Stimulated activated CD8-positive, alpha-beta memory T cell treated with anti-CD3 and anti-CD28 coated beads, Interleukin-15, amount 100 ng/mL, for 48 hours (primary cell): ENCODE results near the gene SLC12A2.

ENCODE experiments used
- DNase-seq, 2 donors: peaks; one replicate each; pipeline ENCODE4 v3.0.0-alpha.2; 2020; ENCODE audit warnings: low read depth in 2 of 2

Gene SLC12A2

DNA sequence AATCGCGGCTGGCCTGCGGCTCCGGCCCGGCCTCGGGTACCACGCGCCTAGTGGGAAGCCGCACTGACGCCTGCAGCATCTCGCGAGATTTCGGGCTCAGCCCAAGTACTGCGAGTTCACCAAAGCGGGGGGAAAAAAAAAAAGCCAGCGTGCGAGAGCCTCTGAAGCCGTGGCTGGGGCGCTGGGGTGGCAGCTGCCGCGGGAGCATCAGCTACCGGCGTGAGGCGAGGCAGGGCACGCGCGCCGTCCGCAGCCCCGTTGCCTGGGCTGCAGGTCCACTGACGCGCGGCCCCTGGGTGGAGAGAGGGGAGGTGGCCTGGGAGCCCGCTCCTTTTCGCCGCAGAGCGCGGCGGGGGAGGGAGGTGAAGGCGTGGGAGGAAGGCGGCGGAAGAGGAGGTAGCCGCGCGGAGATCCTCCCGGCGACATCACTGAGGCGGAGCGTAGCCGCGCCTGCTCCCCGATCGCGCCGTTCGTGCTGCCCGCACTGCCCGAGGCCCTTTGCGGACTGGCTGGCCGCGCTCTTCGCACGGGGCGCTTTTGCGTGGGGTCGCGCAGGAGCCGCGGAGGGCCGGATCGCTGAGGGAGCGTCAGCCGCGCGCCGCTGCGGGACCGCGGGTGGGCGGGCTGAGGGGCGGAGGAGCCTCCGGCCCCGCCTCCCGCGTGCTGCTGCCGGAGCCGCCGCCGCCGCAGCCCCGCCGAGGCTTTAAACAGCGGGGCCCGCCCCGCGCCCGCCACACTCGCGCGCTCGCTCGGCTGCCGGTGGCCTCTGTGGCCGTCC, at the start of gene SLC12A2:
TSS of gene SLC12A2 (plus strand) at position 734 of the 778 bp plus-strand sequence. CDS start 189 bp downstream, outside the sequence.
- DNase-seq = peak; percentile 82 to 84

DNA sequence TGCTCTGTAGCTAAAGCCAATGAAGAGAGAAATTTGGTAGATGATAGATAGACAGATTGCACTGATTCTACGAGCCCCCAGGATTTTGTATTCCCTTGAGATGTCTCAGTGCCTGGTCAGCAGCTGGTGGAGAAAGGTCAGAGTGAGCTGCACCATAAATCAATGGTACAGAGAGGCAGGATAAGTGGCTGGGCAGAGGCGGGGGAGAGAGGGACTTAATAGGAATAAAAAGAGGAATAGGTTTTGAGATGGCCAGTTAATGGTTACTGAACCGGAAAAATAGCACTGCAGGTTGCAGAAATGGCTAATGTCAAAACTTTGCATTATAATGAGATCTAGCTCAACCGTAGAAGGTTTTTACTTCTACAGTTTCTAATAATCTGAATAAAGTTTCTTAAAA, 47.9 kb upstream of the SLC12A2 start:
- no peak for DNase-seq

DNA sequence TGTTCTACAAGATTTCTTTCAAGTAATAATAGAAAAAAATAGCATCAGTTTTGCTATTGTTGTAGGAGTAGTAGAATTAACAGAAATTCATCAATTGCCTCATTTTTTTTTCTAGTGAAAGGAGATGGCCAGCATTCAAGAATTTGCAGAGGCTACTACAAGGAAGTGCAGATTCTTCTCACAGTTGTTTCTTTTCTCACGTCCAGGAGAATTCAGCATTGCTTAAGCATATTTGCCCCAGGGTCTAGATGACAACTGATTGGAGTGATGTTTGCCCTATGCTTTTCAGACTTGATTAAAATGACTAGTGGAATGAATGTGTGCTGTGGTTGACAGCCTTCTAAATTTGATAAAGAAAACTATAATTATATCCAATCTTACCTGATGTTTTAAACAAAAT, 46.6 kb upstream of the SLC12A2 start:
- DNase-seq = no peak

DNA sequence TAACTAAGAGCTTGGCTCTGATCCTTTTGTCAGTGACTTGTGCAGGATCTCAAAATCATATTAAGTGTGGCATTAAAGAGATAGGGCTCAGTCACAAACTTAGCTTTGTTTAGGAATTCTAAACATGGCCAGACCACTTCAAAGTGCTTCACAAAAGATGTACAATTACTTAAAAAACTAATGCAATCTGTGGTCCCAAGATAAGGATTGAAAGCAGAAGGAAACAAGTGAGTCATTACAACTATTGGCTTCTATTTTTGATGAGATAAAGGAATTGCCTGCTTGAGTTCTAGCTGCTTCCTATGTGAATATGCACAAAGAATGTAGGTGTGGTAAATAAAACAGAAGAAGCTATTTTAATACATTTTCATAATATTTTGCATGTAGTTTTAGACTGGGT, 44.9 kb upstream of the SLC12A2 start:
- DNase-seq = no peak

DNA sequence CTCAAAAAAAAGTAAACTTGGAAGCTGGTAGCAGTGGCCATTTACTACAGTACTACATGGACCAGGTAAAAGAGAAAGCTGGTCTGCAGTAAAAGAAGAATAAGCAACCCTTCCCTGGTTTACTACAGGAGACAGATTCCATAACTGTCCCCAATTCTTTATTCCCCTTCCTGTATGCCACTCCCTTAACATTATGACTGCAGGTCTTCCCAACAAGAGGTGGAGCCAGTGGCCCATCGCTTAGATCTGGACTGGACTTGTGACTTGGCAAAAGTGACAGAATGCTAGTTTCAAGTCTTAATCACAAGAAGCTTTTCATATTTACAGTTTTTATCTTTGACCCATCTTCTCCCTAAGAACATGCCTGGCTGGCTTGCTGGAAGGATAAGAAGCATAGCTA, 42.6 kb upstream of the SLC12A2 start:
- DNase-seq = no peak

DNA sequence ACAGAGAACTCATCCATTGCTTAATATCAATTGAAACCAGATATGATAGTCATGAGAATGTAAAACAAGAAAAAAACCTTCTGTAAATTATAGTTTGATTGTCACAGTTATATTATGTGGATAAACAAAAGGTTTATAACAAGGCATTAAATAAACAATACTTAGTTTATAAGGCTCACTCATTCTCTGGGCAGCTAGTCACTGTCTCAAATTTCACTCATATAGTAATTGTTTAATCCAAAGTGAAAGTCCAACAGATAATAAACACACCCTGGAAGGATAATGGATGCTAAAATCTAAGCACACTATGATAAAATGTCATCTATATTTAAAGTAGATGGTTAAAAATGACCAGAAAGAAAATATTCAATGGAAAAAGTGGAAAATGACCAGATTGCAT, 30.8 kb upstream of the SLC12A2 start:
- DNase-seq = no peak

DNA sequence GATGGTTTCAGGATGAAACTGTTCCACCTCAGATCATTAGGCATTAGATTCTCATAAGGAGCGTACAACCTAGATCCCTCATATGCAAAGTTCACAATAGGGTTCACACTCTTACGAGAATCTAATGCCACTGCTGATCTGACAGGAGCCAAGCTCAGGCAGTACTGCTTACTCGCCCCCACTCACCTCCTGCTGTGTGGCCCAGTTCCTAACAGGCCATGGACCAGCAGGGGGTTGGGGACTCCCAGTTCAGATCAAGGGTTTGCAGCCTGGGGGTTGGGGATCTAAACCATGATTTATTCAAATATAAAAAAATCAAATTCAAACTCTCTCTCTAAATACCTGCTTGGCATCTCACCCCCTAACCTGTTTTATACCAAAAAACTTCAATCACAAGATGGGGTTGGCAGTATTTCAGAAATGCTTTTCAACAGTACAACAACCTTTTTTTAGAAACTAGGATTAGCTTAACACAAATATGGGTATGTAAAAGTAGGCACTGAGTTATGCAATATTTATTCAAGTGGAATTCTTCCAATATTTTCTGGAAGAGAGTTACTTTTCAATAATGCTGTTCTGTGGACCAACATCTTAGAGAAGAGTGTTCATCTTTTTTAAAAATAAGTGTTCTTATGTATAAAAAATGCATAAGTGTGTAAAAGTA, 30.1 kb upstream of the SLC12A2 start:
- DNase-seq = no peak

DNA sequence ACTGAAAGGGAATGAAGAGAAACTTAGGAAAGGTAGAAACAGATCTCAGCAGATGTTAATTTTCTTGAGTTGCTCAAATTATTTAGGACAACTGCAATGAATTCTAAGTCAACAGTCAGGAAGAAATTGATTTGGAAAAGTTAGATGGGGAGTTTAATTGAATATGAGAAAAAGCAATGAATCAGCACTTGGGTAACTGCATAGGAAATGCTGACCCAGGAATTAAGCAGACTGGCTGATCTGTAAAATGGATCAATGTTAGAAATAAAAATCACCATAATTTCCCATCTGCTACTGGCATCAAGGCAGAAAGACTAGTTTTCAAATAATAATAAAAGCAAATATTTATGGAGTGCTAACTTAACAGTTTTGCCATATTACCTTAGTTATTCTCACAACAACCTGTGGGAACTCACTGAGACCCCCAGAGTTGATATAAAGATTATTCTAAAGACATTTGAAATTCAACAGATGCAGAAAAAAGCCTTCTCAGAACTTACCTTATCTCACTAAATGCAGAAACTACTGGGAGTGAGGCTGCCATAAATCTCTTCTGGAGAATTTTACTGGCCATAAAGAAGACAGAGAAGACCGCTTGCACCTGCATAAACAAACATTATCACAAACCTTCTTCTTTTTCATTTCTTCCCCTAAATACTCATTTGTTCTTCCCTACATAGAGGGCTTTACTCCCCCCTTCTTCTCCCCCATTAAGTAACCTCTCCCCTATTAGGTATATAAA, 22.8 kb upstream of the SLC12A2 start:
- DNase-seq = no peak

DNA sequence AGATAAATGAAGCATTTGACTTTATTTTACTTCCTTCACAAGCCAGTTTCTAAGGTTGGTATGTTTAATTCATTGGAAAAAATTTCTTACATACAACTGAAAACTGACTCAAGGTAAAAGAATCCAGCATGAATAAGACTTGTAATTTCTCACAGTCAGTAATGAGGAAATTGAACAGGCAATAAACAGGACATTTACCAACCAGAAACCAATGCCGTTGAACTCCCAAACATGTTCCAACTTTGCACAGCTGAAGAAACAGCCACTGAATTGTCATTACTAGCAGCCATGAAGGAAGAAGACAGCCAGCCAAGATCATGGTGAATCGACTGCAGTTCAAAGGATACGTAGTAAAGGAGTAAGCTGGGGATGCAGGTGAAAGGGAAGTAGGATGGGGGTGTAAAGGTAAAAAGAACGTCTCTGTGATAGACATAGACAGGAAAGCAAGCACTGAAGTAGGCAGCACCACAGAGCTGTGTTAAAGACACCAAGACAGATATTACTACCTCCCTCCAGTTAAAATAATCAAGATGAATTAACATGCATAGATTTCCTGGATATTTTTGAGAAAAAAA, 21.3 kb upstream of the SLC12A2 start:
- DNase-seq = no peak

DNA sequence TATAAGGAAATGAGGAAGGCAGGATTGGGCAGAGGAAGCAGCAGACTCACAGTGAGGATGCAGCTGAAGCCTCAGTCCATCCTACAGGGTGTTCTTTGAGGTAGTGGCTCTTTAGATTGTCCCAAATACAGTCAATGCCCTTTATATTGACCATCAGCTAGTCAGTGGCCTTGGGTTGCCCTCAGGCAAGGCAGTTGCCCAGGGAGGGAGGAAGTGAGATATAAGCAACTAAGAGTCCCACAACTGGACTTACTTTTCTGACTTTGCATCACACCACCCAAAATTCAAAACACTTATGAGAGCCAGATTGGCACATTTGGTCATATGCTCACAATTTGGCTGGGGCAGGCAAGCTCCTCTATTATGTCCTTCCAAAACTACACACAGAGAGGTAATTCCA, 9.4 kb upstream of the SLC12A2 start:
- no peak for DNase-seq

DNA sequence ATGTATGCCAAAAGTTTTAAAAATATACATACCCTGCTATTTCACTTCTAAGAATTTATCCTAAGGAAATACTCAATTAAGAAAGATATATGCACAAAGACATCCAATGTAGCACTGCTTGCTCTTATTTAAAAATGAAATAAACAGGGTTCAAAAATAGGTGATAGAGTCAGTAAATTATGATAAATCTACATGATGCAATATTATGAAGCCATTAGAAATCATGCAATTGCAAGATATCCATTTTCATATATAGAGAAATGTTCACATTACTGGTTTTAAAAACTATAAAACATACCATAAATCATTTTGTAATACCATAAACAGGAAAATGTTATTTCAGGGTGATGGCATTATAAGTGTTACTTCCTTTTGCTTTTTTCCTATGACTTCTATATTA, 8.6 kb upstream of the SLC12A2 start:
- DNase-seq = no peak

DNA sequence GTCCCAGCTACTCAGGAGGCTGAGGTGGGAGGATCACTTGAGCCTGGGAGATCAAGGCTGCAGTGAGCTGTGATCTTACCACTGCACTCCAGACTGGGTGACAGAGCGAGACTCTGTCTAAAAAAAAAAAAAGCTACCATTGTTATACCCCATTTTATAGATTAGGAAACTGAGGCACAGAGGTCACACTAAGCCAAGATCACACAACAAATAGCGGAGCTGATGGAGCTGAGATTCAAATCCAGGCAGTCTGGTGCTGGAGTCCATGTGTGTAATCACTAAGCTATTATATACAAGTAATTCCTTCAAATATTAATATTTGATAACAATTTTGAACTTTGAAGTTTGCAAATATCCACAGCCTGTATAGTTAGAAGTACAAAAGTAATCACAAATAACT, 6.0 kb upstream of the SLC12A2 start:
- DNase-seq = no peak

DNA sequence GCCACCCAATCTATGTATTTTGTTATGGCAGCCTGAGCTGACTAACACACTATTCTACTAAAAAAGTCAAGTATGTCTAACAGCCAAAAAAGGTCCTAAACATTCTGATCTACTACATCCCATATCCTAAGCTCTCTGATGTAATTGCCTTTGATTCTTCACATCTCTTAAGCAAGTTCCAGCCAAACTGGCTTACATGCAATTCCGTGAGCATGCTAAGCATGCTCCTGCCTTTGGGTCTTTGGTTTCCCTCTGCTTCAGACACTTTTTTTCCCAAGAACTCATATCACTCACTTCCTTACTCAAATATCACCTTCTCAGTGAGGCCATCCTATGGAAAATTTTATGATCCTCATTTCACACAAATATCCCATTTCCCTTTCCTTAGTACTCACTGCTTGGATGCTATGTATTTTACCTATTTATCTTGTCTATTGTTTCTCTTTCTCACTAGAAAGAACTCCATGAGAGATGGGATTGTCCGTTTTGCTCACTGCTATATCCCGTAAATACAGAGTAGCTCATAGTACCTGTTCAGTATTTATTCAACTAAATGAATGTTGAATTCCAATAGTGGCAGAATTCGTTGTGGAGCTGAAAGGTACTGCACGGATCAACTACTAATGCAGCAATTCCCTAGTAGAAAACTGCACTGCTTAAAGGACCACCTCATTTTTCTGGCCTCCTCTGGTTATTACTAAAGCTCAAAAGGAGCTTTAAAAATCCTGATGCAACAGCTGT, 2.3 kb upstream of the SLC12A2 start:
- no peak for DNase-seq

DNA sequence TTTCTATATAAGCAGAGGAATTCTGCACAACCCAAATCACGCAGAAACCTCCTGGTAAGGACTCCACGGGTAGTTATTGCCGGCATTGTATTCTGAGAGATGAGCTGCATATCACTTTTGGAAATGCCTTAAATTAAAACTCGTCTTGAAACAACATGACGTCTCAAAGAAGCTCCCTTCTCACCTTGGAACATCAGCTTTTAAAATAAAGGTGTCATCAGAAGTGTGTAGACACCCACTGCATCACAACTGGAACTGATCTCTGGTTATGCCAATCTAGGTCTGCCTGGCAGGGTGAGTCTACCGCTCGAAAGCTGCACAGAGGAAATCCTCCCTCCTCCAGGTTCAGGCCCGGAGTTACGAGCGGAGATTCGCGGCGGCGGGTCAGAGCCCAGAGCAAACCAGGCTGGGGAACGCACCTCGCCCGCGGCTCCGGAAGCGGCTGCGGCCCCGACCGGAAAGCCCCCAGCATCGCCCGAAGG, 974 bp upstream of the SLC12A2 start:
- DNase-seq = no peak

DNA sequence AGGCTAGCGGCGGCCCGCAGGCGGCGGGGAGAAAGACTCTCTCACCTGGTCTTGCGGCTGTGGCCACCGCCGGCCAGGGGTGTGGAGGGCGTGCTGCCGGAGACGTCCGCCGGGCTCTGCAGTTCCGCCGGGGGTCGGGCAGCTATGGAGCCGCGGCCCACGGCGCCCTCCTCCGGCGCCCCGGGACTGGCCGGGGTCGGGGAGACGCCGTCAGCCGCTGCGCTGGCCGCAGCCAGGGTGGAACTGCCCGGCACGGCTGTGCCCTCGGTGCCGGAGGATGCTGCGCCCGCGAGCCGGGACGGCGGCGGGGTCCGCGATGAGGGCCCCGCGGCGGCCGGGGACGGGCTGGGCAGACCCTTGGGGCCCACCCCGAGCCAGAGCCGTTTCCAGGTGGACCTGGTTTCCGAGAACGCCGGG, 253 bp downstream of the SLC12A2 start:
- DNase-seq = no peak

DNA sequence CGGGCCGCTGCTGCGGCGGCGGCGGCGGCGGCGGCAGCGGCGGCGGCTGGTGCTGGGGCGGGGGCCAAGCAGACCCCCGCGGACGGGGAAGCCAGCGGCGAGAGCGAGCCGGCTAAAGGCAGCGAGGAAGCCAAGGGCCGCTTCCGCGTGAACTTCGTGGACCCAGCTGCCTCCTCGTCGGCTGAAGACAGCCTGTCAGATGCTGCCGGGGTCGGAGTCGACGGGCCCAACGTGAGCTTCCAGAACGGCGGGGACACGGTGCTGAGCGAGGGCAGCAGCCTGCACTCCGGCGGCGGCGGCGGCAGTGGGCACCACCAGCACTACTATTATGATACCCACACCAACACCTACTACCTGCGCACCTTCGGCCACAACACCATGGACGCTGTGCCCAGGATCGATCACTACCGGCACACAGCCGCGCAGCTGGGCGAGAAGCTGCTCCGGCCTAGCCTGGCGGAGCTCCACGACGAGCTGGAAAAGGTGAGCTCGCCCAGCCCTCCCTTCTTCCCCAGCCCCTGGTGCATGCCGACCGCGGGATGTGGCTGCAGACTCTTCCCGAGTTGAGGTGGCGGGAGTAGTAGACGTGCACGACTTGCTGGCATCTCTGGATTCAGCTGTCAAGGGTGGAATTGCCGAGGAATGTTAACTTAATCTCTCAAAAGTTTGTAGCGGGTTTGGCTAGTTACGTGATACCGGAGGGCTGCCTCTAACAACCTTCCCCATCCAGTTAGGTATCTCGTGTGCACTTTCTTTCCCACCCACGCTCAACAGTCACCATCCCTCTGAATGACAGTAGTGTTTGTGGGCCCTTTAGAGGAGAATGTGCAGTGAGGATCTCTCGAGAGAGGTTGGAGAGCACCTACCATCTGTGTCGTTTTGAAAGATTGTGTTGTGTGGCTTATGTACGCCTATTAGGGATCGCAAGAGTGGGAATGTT, 932 bp downstream of the SLC12A2 start:
- DNase-seq = peak; percentile 15 to 27

DNA sequence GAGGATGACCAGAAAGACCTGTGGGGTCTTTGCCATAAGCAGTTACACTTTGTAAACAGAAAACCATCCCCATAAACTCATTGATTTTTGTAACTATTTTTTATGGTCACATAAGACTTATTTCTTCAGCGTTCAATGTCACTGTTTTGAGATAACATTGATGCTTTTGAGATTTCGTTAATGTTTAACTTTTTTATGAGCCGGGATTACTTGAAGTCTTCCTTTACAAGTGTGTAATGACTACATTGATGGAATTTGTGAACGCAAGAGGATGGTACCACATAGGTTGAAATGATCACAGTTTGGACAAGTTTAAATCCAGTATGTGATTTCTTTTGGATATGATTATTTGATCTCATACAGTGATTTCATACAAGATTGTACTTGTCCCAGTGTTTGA, 1.8 kb downstream of the SLC12A2 start:
- DNase-seq = no peak

DNA sequence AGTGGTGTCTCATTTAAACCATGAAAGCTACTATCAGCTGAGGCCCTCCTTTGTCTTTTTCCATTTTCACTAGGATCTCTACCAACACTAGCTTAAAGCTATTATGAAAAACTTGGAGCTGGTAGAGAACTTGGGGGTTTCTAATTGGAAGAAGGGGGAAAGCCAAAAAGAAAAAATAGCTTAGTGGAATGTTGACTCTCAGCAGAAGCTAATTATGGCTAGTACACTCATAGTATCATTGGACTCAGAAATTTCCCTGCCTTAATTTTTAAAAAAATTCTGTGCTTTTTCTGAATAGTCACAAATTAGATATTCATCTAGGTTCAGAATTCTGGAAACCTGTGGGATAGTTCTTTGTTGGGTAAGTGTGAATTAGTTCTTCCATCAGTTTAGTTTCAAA, 8.0 kb downstream of the SLC12A2 start:
- DNase-seq = no peak

DNA sequence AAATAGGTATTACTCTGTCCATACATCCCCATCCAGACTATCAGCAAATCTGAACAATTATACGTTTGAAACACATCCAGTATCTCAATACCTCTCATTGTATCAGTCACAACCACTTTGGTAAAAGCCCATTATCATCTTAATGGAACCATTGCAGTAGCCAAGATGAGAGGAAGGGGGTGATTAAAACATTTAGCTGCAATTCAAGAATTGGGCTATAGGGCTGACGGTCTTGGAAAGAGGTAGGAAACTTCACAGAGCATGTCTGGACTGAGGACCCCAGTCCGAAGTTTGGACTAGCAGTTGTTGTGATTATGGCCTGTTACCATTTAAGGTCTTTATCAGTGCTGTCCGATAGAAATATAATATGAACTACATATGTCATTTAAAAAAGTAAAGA, 8.6 kb downstream of the SLC12A2 start:
- no peak for DNase-seq

DNA sequence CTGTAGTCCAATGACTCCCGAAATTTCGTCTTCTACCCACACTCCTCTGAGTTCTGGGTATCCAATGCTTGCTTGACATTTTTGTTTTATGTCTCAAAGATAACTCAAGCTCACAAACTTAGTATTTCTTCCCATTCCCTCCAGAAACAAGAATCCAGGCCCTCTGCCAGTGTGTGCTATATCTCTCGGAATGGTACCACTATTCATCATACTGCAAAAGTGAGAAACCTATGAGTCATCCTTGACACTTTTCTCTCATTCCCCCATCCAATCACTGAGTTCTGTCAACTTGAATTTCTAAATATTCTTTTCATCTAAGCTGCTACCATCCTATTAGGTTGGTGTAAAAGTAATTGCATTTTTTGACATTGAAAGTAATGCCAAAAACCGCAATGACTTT, 9.8 kb downstream of the SLC12A2 start:
- no peak for DNase-seq
